Ascending aorta (tissue), 2 donors: ENCODE data around the gene HIGD1B. TPM values are rescaled to one million over a fixed set of nuclear protein-coding genes. Genes with fewer than 3 reads are reported as not detected.

Source experiments
- DNase-seq, 2 donors: peaks; one replicate each; pipeline ENCODE4 v3.0.0-alpha.2; 2019; ENCODE audit warnings: low spot score in 2 of 2
- H3K27ac ChIP-seq, 2 donors: fragments of 200-600 bp; sonication (generic); one replicate each; pipeline ENCODE4 v1.5.1; 2016 to 2017; ENCODE audit warnings: mild to moderate bottlenecking in 1 of 2
- H3K27me3 ChIP-seq: fragments of 200-600 bp; sonication (generic); one replicate; pipeline ENCODE4 v1.5.1; 2017
- H3K36me3 ChIP-seq, 2 donors: fragments of 200-600 bp; sonication (generic); one replicate each; pipeline ENCODE4 v1.5.1; 2016
- H3K4me1 ChIP-seq, 2 donors: fragments of 200-600 bp; sonication (generic); one replicate each; pipeline ENCODE4 v1.5.1; 2016 to 2017; ENCODE audit warnings: mild to moderate bottlenecking in 1 of 2
- H3K4me3 ChIP-seq, 2 donors: fragments of 200-600 bp; sonication (generic); one replicate each; pipeline ENCODE4 v1.5.1; 2016 to 2017; ENCODE audit warnings: mild to moderate bottlenecking in 1 of 2
- H3K9me3 ChIP-seq, 2 donors: fragments of 200-600 bp; sonication (generic); one replicate each; pipeline ENCODE4 v1.5.1; 2016
- intact Hi-C: fragments of 100-400 bp; cut with DNase I; formaldehyde crosslinking; loops from one replicate; pipeline ENCODE4 v1.15.1; 2023
- total RNA-seq: library from RNA; depleted of rRNA; stranded (reverse); fragments of >200 nt; gene quantifications from one replicate; pipeline ENCODE4 v1.1.0, GENCODE V29; 2016
- TF ChIP-seq, protein P1 (sequence below), 3 experiments: fragments of 200-600 bp in 2 of 3; fragments of 450-650 bp in 1 of 3; sonication (generic) in 2 of 3; IDR thresholded peaks; one replicate each; pipeline ENCODE4 v1.5.1; 2016 to 2019; ENCODE audit warnings: antibody characterized with exemption in 3 of 3, mild to moderate bottlenecking in 1 of 3, moderate library complexity in 1 of 3

HIGD1B gene
- total RNA-seq, 1 donor from 2014 or later = not detected

DNA sequence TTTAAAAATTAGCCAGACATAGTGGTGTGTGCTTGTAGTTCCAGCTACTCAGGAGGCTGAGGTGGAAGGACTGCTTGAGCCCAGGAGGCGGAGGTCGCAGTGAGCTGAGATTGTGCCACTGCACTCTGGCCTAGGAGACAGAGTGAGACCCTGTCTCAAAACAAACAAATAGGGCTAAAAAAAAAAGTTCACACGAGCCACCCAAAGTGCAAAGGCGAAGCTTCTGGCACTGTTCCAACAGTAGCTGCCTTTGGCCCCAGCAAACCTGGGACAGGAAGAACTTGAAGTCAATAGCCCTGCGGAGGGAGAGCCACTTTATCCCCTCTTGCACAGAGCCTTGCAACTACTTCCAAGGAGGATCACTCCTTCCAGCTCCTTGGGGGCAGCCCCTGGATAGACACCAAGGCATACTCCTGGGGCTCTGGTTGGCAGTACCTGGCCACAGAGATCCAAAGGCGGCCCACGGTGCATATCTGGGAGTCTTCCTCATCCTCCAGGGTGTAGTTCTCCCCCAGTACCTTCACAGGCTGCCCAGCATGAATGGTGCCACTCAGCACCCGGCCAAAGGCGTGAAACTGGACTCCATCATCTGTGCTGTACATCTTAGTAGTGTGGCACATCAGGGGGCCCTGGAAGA, 14.7 kb downstream of the HIGD1B start:
- Histone ChIP-seq H3K27ac (no peak overlapping the region), H3K4me1 (no peaks in the 10 kb centered on the region), H3K9me3 (no peaks in the 10 kb centered on the region), H3K4me3 (no peak overlapping the region), H3K36me3 (peaks cover 77 to 92% of the 10 kb centered on the region in 2 donors), H3K27me3 (no peaks in the 10 kb centered on the region)
- no peak for DNase-seq
- TF ChIP-seq, protein P1, sequence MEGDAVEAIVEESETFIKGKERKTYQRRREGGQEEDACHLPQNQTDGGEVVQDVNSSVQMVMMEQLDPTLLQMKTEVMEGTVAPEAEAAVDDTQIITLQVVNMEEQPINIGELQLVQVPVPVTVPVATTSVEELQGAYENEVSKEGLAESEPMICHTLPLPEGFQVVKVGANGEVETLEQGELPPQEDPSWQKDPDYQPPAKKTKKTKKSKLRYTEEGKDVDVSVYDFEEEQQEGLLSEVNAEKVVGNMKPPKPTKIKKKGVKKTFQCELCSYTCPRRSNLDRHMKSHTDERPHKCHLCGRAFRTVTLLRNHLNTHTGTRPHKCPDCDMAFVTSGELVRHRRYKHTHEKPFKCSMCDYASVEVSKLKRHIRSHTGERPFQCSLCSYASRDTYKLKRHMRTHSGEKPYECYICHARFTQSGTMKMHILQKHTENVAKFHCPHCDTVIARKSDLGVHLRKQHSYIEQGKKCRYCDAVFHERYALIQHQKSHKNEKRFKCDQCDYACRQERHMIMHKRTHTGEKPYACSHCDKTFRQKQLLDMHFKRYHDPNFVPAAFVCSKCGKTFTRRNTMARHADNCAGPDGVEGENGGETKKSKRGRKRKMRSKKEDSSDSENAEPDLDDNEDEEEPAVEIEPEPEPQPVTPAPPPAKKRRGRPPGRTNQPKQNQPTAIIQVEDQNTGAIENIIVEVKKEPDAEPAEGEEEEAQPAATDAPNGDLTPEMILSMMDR (IDR thresholded peaks at IDR 0.05) = no peak
- intact Hi-C loops = no loop called here

GRCh38 chr17:44863061-44863918, 15.6 kb downstream of the HIGD1B start:
- Histone ChIP-seq H3K27ac (no peak overlapping the region), H3K9me3 (no peaks in the 10 kb centered on the region), H3K4me1 (no peaks in the 10 kb centered on the region), H3K27me3 (no peaks in the 10 kb centered on the region), H3K36me3 (peaks cover 80 to 92% of the 10 kb centered on the region in 2 donors), H3K4me3 (no peak overlapping the region)
- DNase-seq = no peak
- TF ChIP-seq, protein P1 (IDR thresholded peaks at IDR 0.05) = no peak
- intact Hi-C loops = no loop called here

GRCh38 chr17:44864831-44865230, 17.1 kb downstream of the HIGD1B start:
- no peak for DNase-seq
- no peak overlapping the region for H3K4me3 ChIP-seq
- H3K4me1 ChIP-seq = no peaks in the 10 kb centered on the region
- H3K36me3 ChIP-seq = peaks cover 70 to 90% of the 10 kb centered on the region in 2 donors
- H3K27ac ChIP-seq = no peak overlapping the region
- no peaks in the 10 kb centered on the region for H3K9me3 ChIP-seq
- TF ChIP-seq, protein P1 (IDR thresholded peaks at IDR 0.05) = no peak
- intact Hi-C loops = loop anchor here (1.0 to 5.0 kb wide), 3 partner anchors 33 to 90 kb away; partner anchors contain the start of gene GJC1
- H3K27me3 ChIP-seq = no peaks in the 10 kb centered on the region

DNA sequence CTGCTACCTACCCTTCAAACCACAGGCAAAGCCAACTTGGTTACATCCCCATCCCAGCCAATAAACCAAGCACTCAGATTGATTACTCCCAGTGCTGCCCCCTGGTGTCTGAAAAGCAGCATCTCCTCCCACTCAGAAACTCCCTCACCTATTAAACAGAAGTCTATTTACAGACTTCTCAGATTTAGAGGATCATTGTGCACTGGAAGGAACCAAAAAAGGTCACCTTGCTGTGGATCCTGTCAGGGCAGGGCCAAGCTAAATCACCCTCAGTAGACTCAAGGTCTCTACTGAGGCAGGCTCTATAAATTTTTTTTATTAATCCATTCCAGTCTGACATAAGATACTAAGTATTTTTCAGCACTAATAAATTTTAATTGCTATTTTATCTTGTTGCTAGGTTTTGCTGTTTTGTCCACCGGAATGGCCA, 17.6 kb downstream of the HIGD1B start:
- peaks cover 66 to 86% of the 10 kb centered on the region in 2 donors for H3K36me3 ChIP-seq
- intact Hi-C loops = loop anchor here (1.0 to 5.0 kb wide), 3 partner anchors 33 to 90 kb away; partner anchors contain the start of gene GJC1
- no peaks in the 10 kb centered on the region for H3K4me1 ChIP-seq
- H3K27ac ChIP-seq = no peak overlapping the region
- H3K9me3 ChIP-seq = no peaks in the 10 kb centered on the region
- DNase-seq = peak in 1 of 2 donors; percentile 75
- no peak overlapping the region for H3K4me3 ChIP-seq
- TF ChIP-seq, protein P1 (IDR thresholded peaks at IDR 0.05) = peak; percentile 84 to 88 (median 84)
- H3K27me3 ChIP-seq = no peaks in the 10 kb centered on the region

DNA sequence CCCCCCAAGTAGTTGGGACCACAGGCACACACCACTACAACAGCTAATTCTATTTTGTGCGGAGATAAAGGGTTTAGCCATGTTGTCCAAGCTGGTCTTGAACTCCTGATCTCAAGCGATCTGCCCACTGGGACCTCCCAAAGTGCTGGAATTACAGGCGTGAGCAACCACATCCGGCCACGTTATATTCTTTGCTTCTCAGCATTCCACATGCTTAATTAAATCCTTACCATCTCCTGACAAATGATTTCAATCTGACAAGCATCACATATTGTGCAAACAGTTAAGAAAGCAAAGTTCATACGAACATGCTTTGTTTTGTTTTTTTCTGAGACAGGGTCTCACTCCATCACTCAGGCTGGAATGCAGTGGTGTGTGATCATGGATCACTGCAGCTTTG, 18.2 kb downstream of the HIGD1B start:
- intact Hi-C loops = loop anchor here (1.0 to 5.0 kb wide), 3 partner anchors 34 to 91 kb away; partner anchors contain the start of gene GJC1
- H3K4me1 ChIP-seq = no peaks in the 10 kb centered on the region
- peaks cover 66 to 83% of the 10 kb centered on the region in 2 donors for H3K36me3 ChIP-seq
- TF ChIP-seq, protein P1 (IDR thresholded peaks at IDR 0.05) = no peak
- DNase-seq = no peak
- no peak overlapping the region for H3K4me3 ChIP-seq
- no peaks in the 10 kb centered on the region for H3K9me3 ChIP-seq
- H3K27me3 ChIP-seq = no peaks in the 10 kb centered on the region
- H3K27ac ChIP-seq = no peak overlapping the region
